H1 (cell line): ENCODE data around the gene ZNF521. TPM values are rescaled to one million over a fixed set of nuclear protein-coding genes. Genes with fewer than 3 reads are reported as not detected.

ENCODE experiments used
- CTCF ChIA-PET: fragments of 300-600 bp; sonication (Branson Sonifier 250); formaldehyde crosslinking; loops from one replicate; lab custom pipeline; 2021; ENCODE audit not compliant: partially characterized antibody; lab: Charles Lee
- POLR2A ChIA-PET: fragments of 300-600 bp; sonication (Branson Sonifier 250); formaldehyde crosslinking; loops from one replicate; lab custom pipeline; 2021; ENCODE audit warnings: inconsistent platforms; ENCODE audit not compliant: partially characterized antibody; lab: Charles Lee
- DNase-seq, 2 experiments: peaks; one replicate each; pipeline versions ENCODE4 v3.0.0 to v3.0.0-alpha.2; 2010 to 2022; ENCODE audit warnings: low spot score in 2 of 2, low read depth in 1 of 2, mixed read lengths in 1 of 2
- FAIRE-seq: peaks from 2 replicates; lab custom pipeline; 2011; peaks lifted over from hg19 to GRCh38; lab: Jason Lieb, UNC
- H2AFZ ChIP-seq: 2 replicates; pipeline ENCODE4 v1.8.1; 2012; ENCODE audit warnings: low read length, inconsistent platforms
- H2AK5ac ChIP-seq: 2 replicates; pipeline ENCODE4 v1.6.1; 2013; ENCODE audit warnings: low read depth, low read length
- H2BK120ac ChIP-seq: replicated peaks from 2 replicates; pipeline ENCODE3; 2013; ENCODE audit warnings: low read depth, low read length, inconsistent platforms
- H2BK12ac ChIP-seq: 2 replicates; pipeline ENCODE4 v1.6.1; 2013; ENCODE audit warnings: low read depth, low read length
- H2BK15ac ChIP-seq: 2 replicates; pipeline ENCODE4 v1.6.1; 2013; ENCODE audit warnings: low read length
- H2BK20ac ChIP-seq: 2 replicates; pipeline ENCODE4 v1.6.1; 2013; ENCODE audit warnings: low read length
- H2BK5ac ChIP-seq: 2 replicates; pipeline ENCODE4 v1.6.1; 2013; ENCODE audit warnings: low read depth, low read length
- H3K14ac ChIP-seq: 2 replicates; pipeline ENCODE4 v1.6.1; 2013; ENCODE audit warnings: inconsistent platforms; ENCODE audit not compliant: insufficient read length
- H3K18ac ChIP-seq: 2 replicates; pipeline ENCODE4 v1.6.1; 2013; ENCODE audit warnings: low read length; ENCODE audit errors: extremely low read depth
- H3K23ac ChIP-seq: 2 replicates; pipeline ENCODE4 v1.6.1; 2013; ENCODE audit warnings: inconsistent platforms; ENCODE audit not compliant: insufficient read length
- H3K23me2 ChIP-seq: 2 replicates; pipeline ENCODE4 v1.6.1; 2013; ENCODE audit warnings: low read depth, low read length
- H3K27ac ChIP-seq: 2 replicates; pipeline ENCODE4 v1.6.1; 2011; ENCODE audit warnings: low read depth, low read length, inconsistent platforms
- H3K27me3 ChIP-seq, 4 experiments: replicated peaks in 1 of 4; 1 replicate in 1 of 4; 2 replicates in 3 of 4; pipeline versions ENCODE4 v1.6.1 to v1.8.1; 2011 to 2013; ENCODE audit warnings: low read length in 3 of 4, mild to moderate bottlenecking in 3 of 4, inconsistent platforms in 2 of 4, mixed read lengths in 2 of 4, moderate library complexity in 1 of 4; ENCODE audit not compliant: control insufficient read depth in 3 of 4, insufficient read depth in 3 of 4; ENCODE audit errors: extremely low read depth in 1 of 4
- H3K36me3 ChIP-seq, 4 experiments: 2 replicates each; pipeline versions ENCODE4 v1.6.1 to v1.8.1; 2011 to 2013; ENCODE audit warnings: mild to moderate bottlenecking in 4 of 4, low read length in 3 of 4, moderate library complexity in 2 of 4, control low read depth in 1 of 4, inconsistent platforms in 1 of 4; ENCODE audit not compliant: insufficient read depth in 4 of 4, control insufficient read depth in 2 of 4
- H3K4ac ChIP-seq: replicated peaks from 2 replicates; pipeline ENCODE3; 2013; ENCODE audit warnings: low read length, low read depth, mixed read lengths, inconsistent platforms; ENCODE audit not compliant: insufficient read length
- H3K4me1 ChIP-seq, 4 experiments: replicated peaks in 1 of 4; 1 replicate in 1 of 4; 2 replicates in 3 of 4; pipeline versions ENCODE4 v1.6.1 to v1.8.1; 2011 to 2013; ENCODE audit warnings: low read length in 3 of 4, inconsistent platforms in 2 of 4, mixed read lengths in 1 of 4; ENCODE audit not compliant: insufficient read depth in 4 of 4, control insufficient read depth in 3 of 4
- H3K4me2 ChIP-seq, 2 experiments: 2 replicates each; pipeline versions ENCODE4 v1.6.1 to v1.8.1; 2011 to 2013; ENCODE audit warnings: low read depth in 2 of 2, low read length in 2 of 2, control low read depth in 1 of 2, inconsistent platforms in 1 of 2, mild to moderate bottlenecking in 1 of 2; ENCODE audit not compliant: insufficient read depth in 1 of 2
- H3K4me3 ChIP-seq, 4 experiments: fragments of 200-600, 300-600 bp in 1 of 4; sonication (generic), shearing (Covaris generic), sonication (Bioruptor Twin) in 1 of 4; 2 replicates each; pipeline versions ENCODE4 v1.5.1 to v1.8.1; 2011 to 2016; ENCODE audit warnings: low read length in 4 of 4, low read depth in 3 of 4, control low read depth in 2 of 4, inconsistent platforms in 2 of 4, mild to moderate bottlenecking in 2 of 4, mixed read lengths in 1 of 4, moderate library complexity in 1 of 4; ENCODE audit not compliant: insufficient read depth in 2 of 4; ENCODE audit errors: extremely low read depth in 1 of 4
- H3K56ac ChIP-seq: replicated peaks from 2 replicates; pipeline ENCODE3; 2013; ENCODE audit warnings: low read depth, mild to moderate bottlenecking, mixed read lengths, low read length, inconsistent platforms; ENCODE audit not compliant: insufficient read length
- H3K79me1 ChIP-seq: 2 replicates; pipeline ENCODE4 v1.6.1; 2013; ENCODE audit warnings: low read depth, low read length, control low read depth
- H3K79me2 ChIP-seq, 2 experiments: 2 replicates each; pipeline versions ENCODE4 v1.6.1 to v1.8.1; 2012 to 2013; ENCODE audit warnings: low read length in 2 of 2, mild to moderate bottlenecking in 2 of 2, inconsistent platforms in 1 of 2; ENCODE audit not compliant: insufficient read depth in 2 of 2, control insufficient read depth in 1 of 2
- H3K9ac ChIP-seq, 4 experiments: replicated peaks in 1 of 4; 1 replicate in 1 of 4; 2 replicates in 3 of 4; pipeline versions ENCODE4 v1.6.1 to v1.8.1; 2011 to 2013; ENCODE audit warnings: low read depth in 3 of 4, low read length in 3 of 4, control low read depth in 2 of 4, mild to moderate bottlenecking in 2 of 4, moderate library complexity in 2 of 4, inconsistent platforms in 1 of 4; ENCODE audit errors: extremely low read depth in 1 of 4
- H3K9me3 ChIP-seq, 2 experiments: 2 replicates each; pipeline versions ENCODE4 v1.6.1 to v1.8.1; 2012 to 2013; ENCODE audit warnings: mild to moderate bottlenecking in 2 of 2, moderate library complexity in 2 of 2, control low read depth in 1 of 2, inconsistent platforms in 1 of 2, low read depth in 1 of 2, low read length in 1 of 2, mixed read lengths in 1 of 2; ENCODE audit not compliant: insufficient read depth in 2 of 2
- H4K20me1 ChIP-seq, 2 experiments: replicated peaks in 1 of 2; 2 replicates each; pipeline versions ENCODE3 to v1.8.1; 2011 to 2013; ENCODE audit warnings: inconsistent platforms in 2 of 2, low read length in 2 of 2, mild to moderate bottlenecking in 1 of 2; ENCODE audit not compliant: insufficient read depth in 2 of 2, control insufficient read depth in 1 of 2
- H4K5ac ChIP-seq: 2 replicates; pipeline ENCODE4 v1.6.1; 2013; ENCODE audit warnings: low read length, low read depth, mixed read lengths, inconsistent platforms; ENCODE audit not compliant: insufficient read length
- H4K8ac ChIP-seq: 2 replicates; pipeline ENCODE4 v1.8.0; 2013; ENCODE audit warnings: mild to moderate bottlenecking, moderate library complexity, low read length, inconsistent platforms; ENCODE audit not compliant: insufficient read depth; ENCODE audit errors: extremely low read depth
- H4K91ac ChIP-seq: replicated peaks from 2 replicates; pipeline ENCODE3; 2013; ENCODE audit warnings: low read length, mixed read lengths, inconsistent platforms; ENCODE audit not compliant: insufficient read length
- CBX5 ChIP-seq: fragments of 300-800, 300-1000 bp; sonication (generic); IDR thresholded peaks from 2 replicates; pipeline ENCODE4 v1.7.1; 2016; ENCODE audit warnings: antibody characterized with exemption, low read length, low read depth
- JUN ChIP-seq: IDR thresholded peaks from 2 replicates; pipeline ENCODE4 v1.6.1; 2011; ENCODE audit warnings: low read depth, mild to moderate bottlenecking, improper control_type of control experiment, low read length
- NRF1 ChIP-seq: IDR thresholded peaks from 2 replicates; pipeline ENCODE4 v1.6.1; 2011; ENCODE audit warnings: mild to moderate bottlenecking, low read depth, low read length, improper control_type of control experiment
- RNF2 ChIP-seq: fragments of 200-900, 300-1000 bp; sonication (generic); IDR thresholded peaks from 2 replicates; pipeline ENCODE4 v1.7.1; 2016; ENCODE audit warnings: borderline replicate concordance, low read depth, mild to moderate bottlenecking, antibody characterized with exemption, low read length; ENCODE audit not compliant: poor library complexity, severe bottlenecking; ENCODE audit errors: missing control alignments
- RXRA ChIP-seq: IDR thresholded peaks from 2 replicates; pipeline ENCODE4 v1.6.1; 2011; ENCODE audit warnings: low read depth, mild to moderate bottlenecking, low read length, moderate library complexity; ENCODE audit not compliant: insufficient read depth
- TAF7 ChIP-seq: optimal IDR thresholded peaks from 2 replicates; pipeline ENCODE3; 2011; ENCODE audit warnings: low read depth, mild to moderate bottlenecking, inconsistent platforms, low read length, moderate library complexity, borderline replicate concordance
- TBP ChIP-seq: IDR thresholded peaks from 2 replicates; pipeline ENCODE4 v1.6.1; 2011; ENCODE audit warnings: low read depth, low read length, improper control_type of control experiment
- TEAD4 ChIP-seq: IDR thresholded peaks from 2 replicates; pipeline ENCODE4 v1.6.1; 2012; ENCODE audit warnings: low read depth, low read length, inconsistent platforms, mixed read lengths
- USF2 ChIP-seq: IDR thresholded peaks from 2 replicates; pipeline ENCODE4 v1.6.1; 2011; ENCODE audit warnings: low read length, improper control_type of control experiment
- YY1 ChIP-seq: IDR thresholded peaks from 2 replicates; pipeline ENCODE4 v1.6.1; 2011; ENCODE audit warnings: low read depth, mild to moderate bottlenecking, low read length
- WGBS, 2 experiments: shearing (Covaris generic) in 1 of 2; methylation state at CpG; one replicate each; pipeline versions ENCODE4 v1.1.6 to v1.1.7; 2013 to 2015; ENCODE audit warnings: low lambda C conversion rate in 2 of 2, mixed read lengths in 2 of 2, inconsistent platforms in 1 of 2, low coverage in 1 of 2, missing lambda C conversion rate in 1 of 2; ENCODE audit not compliant: insufficient replicate concordance in 2 of 2, insufficient coverage in 1 of 2, insufficient read length in 1 of 2; ENCODE audit errors: extremely low coverage in 1 of 2, missing lambda C conversion rate in 1 of 2; 5-methylcytosine and 5-hydroxymethylcytosine counted together
- polyA plus RNA-seq, 7 experiments: library from polyadenylated mRNA; depleted of rRNA in 3 of 7; stranded (reverse) in 5 of 7; unstranded in 2 of 7; fragments of >200 nt in 5 of 7; fragments of 200-250 nt in 2 of 7; gene quantifications; 1 replicate in 5 of 7; 2 replicates in 1 of 7; 4 replicates in 1 of 7; pipeline versions ENCODE4 v1.2.1 to v1.2.3, GENCODE V29; 2011 to 2013; ENCODE audit warnings: missing spikeins in 2 of 7, mixed read lengths in 2 of 7
- total RNA-seq: library from RNA; stranded (reverse); fragmentation: NEBNext Ultra II Directional; extraction: Animal tissue kit (Norgen Biotek cat#: 25700); gene quantifications from 2 replicates; pipeline ENCODE4 v1.2.1, GENCODE V29; 2021
- TF ChIP-seq, protein P1 (sequence below), 3 experiments: IDR thresholded peaks; 1 replicate in 2 of 3; 2 replicates in 1 of 3; pipeline versions ENCODE4 v1.5.1 to v1.6.1; 2011; ENCODE audit warnings: low read length in 3 of 3, mild to moderate bottlenecking in 3 of 3, inconsistent platforms in 2 of 3, low read depth in 1 of 3, moderate library complexity in 1 of 3; ENCODE audit not compliant: insufficient read depth in 1 of 3; ENCODE audit errors: control extremely low read depth in 1 of 3

The ZNF521 gene
- total and polyA plus RNA-seq, 2 of the 8 experiments (the other 6 are each of a cell fraction or from before 2014, with no cell fraction given), result 9.5 to 15.8 TPM

- H2BK12ac ChIP-seq, result no peak overlapping the region
- H2BK5ac ChIP-seq, result no peak overlapping the region
- FAIRE-seq (no peak), DNase-seq (no peak)
- no peaks in the 10 kb centered on the region for H3K23me2 ChIP-seq
- no peak overlapping the region for H3K4me3 ChIP-seq
- H3K23ac ChIP-seq, result no peak overlapping the region
- H3K79me2 ChIP-seq, result no peaks in the 10 kb centered on the region
- H2BK20ac ChIP-seq, result no peak overlapping the region
- H3K56ac ChIP-seq, result no peak overlapping the region
- H3K27ac ChIP-seq, result no peak overlapping the region
- H3K9ac ChIP-seq, result no peak overlapping the region
- no peak overlapping the region for H3K14ac ChIP-seq
- no peak overlapping the region for H4K91ac ChIP-seq
- CTCF ChIA-PET, result no interaction called here
- no peaks in the 10 kb centered on the region; a peak in 1 of 8 replicates for H3K36me3 ChIP-seq
- POLR2A ChIA-PET, result no interaction called here
- no peaks in the 10 kb centered on the region for H3K4me1 ChIP-seq
- WGBS, 2 experiments, result 100% methylated on average over 1 of the region's 1 CpG; no CpG with 5 or more reads in 1 of the 2 experiments
- H3K79me1 ChIP-seq, result no peaks in the 10 kb centered on the region
- H4K8ac ChIP-seq, result no peak overlapping the region
- peaks cover 2% of the 10 kb centered on the region in 2 experiments for H4K20me1 ChIP-seq
- no peak overlapping the region for H2AFZ ChIP-seq
- H3K9me3 ChIP-seq, result no peaks in the 10 kb centered on the region
- no peak overlapping the region for H2BK120ac ChIP-seq
- no peak overlapping the region for H2AK5ac ChIP-seq
- no peak overlapping the region for H2BK15ac ChIP-seq
- H3K4ac ChIP-seq, result no peak overlapping the region
- H3K4me2 ChIP-seq, result no peak overlapping the region
- no peak overlapping the region for H4K5ac ChIP-seq
- no peaks in the 10 kb centered on the region for H3K27me3 ChIP-seq
- no peak overlapping the region for H3K18ac ChIP-seq
- TF ChIP-seq CBX5, result no peak
- no peak for TF ChIP-seq TBP
- TF ChIP-seq, protein P1, sequence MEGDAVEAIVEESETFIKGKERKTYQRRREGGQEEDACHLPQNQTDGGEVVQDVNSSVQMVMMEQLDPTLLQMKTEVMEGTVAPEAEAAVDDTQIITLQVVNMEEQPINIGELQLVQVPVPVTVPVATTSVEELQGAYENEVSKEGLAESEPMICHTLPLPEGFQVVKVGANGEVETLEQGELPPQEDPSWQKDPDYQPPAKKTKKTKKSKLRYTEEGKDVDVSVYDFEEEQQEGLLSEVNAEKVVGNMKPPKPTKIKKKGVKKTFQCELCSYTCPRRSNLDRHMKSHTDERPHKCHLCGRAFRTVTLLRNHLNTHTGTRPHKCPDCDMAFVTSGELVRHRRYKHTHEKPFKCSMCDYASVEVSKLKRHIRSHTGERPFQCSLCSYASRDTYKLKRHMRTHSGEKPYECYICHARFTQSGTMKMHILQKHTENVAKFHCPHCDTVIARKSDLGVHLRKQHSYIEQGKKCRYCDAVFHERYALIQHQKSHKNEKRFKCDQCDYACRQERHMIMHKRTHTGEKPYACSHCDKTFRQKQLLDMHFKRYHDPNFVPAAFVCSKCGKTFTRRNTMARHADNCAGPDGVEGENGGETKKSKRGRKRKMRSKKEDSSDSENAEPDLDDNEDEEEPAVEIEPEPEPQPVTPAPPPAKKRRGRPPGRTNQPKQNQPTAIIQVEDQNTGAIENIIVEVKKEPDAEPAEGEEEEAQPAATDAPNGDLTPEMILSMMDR (IDR thresholded peaks at IDR 0.05; ENCODE audit: control extremely low read depth in 1 of 3, insufficient read depth in 1 of 3, low read depth in 1 of 3, low read length in 3 of 3), result no peak
- TF ChIP-seq RNF2, result no peak
- no peak for TF ChIP-seq TEAD4
- TF ChIP-seq RXRA, result no peak
- TF ChIP-seq YY1, result no peak
- no peak for TF ChIP-seq TAF7
- no peak for TF ChIP-seq NRF1
- no peak for TF ChIP-seq JUN
- TF ChIP-seq USF2, result no peak
These were observed 45.3 kb downstream of the ZNF521 start for GRCh38 chr18:25306671-25307070.
